Calu3 (cell line): Measurements from ENCODE around the gene ADAMTS10. TPM values are rescaled to one million over a fixed set of nuclear protein-coding genes. Genes with fewer than 3 reads are reported as not detected.

Source experiments
- BruUV-seq: library from RNA; stranded (reverse); fragments of 400-500 nt; replicated peaks from 2 replicates; lab custom pipeline; 2021; lab: Mats Ljungman, UMichigan
- CTCF ChIA-PET: fragments of 300-600 bp; sonication (Branson Sonifier 250); formaldehyde crosslinking; loops from one replicate; lab custom pipeline; 2022; ENCODE audit warnings: antibody characterized with exemption; lab: Charles Lee
- DNase-seq: peaks from one replicate; pipeline ENCODE4 v3.0.0; 2022
- H3K27ac Mint-ChIP-seq: one replicate; pipeline ENCODE4 v1.8.0; 2022; ENCODE audit warnings: mixed read lengths; ENCODE audit not compliant: unreplicated experiment
- H3K27me3 Mint-ChIP-seq: one replicate; pipeline ENCODE4 v1.8.0; 2022; ENCODE audit warnings: mixed read lengths; ENCODE audit not compliant: unreplicated experiment
- H3K36me3 Mint-ChIP-seq: one replicate; pipeline ENCODE4 v1.8.0; 2022; ENCODE audit warnings: mild to moderate bottlenecking, moderate library complexity, mixed read lengths; ENCODE audit not compliant: insufficient read depth, unreplicated experiment
- H3K4me1 Mint-ChIP-seq: one replicate; pipeline ENCODE4 v1.8.0; 2022; ENCODE audit warnings: mild to moderate bottlenecking, low read depth, mixed read lengths; ENCODE audit not compliant: unreplicated experiment
- H3K4me3 Mint-ChIP-seq: one replicate; pipeline ENCODE4 v1.8.0; 2022; ENCODE audit warnings: mild to moderate bottlenecking, low read depth, moderate library complexity, mixed read lengths; ENCODE audit not compliant: unreplicated experiment
- H3K9me3 Mint-ChIP-seq: one replicate; pipeline ENCODE4 v1.8.0; 2022; ENCODE audit warnings: low read depth, mixed read lengths; ENCODE audit not compliant: unreplicated experiment
- intact Hi-C: fragments of 100-400 bp; cut with micrococcal nuclease; formaldehyde crosslinking; loops from one replicate; pipeline ENCODE4 v1.10.0; 2022; ENCODE audit not compliant: unreplicated experiment
- total RNA-seq: library from RNA; stranded (reverse); gene quantifications from 2 replicates; pipeline ENCODE4 v1.2.3, GENCODE V29; 2022
- TF ChIP-seq, protein P1 (sequence below): fragments of 200-600 bp; IDR thresholded peaks from one replicate; pipeline ENCODE4 v1.8.0; 2022; ENCODE audit warnings: antibody characterized with exemption; ENCODE audit not compliant: unreplicated experiment

Gene ADAMTS10
- total RNA-seq, 1 experiment from 2014 or later, result not detected

- intact Hi-C loops, result no loop called here
- no peak overlapping the region for H3K4me3 Mint-ChIP-seq
- CTCF ChIA-PET, result no interaction called here
- H3K9me3 Mint-ChIP-seq, result no peaks in the 10 kb centered on the region
- peaks cover 10% of the 10 kb centered on the region for H3K4me1 Mint-ChIP-seq
- no peak overlapping the region for H3K27ac Mint-ChIP-seq
- peaks cover 37% of the 10 kb centered on the region for H3K27me3 Mint-ChIP-seq
- no peak for DNase-seq
- TF ChIP-seq, protein P1, sequence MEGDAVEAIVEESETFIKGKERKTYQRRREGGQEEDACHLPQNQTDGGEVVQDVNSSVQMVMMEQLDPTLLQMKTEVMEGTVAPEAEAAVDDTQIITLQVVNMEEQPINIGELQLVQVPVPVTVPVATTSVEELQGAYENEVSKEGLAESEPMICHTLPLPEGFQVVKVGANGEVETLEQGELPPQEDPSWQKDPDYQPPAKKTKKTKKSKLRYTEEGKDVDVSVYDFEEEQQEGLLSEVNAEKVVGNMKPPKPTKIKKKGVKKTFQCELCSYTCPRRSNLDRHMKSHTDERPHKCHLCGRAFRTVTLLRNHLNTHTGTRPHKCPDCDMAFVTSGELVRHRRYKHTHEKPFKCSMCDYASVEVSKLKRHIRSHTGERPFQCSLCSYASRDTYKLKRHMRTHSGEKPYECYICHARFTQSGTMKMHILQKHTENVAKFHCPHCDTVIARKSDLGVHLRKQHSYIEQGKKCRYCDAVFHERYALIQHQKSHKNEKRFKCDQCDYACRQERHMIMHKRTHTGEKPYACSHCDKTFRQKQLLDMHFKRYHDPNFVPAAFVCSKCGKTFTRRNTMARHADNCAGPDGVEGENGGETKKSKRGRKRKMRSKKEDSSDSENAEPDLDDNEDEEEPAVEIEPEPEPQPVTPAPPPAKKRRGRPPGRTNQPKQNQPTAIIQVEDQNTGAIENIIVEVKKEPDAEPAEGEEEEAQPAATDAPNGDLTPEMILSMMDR, result no peak
- H3K36me3 Mint-ChIP-seq, result peaks cover 5% of the 10 kb centered on the region
- BruUV-seq, result no TSS peak
These were observed 3.9 kb upstream of the ADAMTS10 start for GRCh38 chr19:8614455-8614854.

DNA sequence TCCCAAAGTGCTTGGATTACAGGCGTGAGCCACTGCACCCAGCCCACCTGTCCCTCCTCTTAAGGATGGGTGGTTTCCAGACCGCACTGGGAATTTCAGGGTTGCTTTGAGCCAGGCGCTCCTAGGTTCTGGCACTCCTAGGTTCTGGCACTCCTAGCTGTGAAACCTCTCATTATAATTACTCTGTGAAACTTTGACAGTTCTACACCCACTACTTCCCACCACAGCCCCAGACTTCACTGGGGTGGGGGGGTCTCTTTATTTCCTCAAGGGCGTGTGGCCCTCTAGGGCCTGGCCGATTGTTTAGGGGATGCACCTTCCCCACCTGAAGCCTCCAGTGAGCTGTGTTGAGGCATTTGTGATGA lies 2.3 kb upstream of the ADAMTS10 start:
- BruUV-seq, result no TSS peak
- CTCF ChIA-PET, result interaction anchor here (0.5 to 0.7 kb wide), 2 partner anchors 82 to 426 kb away, joined by 3 to 6 read pairs; no protein-coding TSS in a partner anchor
- Mint-ChIP-seq H3K9me3 (no peaks in the 10 kb centered on the region), H3K4me1 (peaks cover 11% of the 10 kb centered on the region), H3K4me3 (no peak overlapping the region), H3K27me3 (peaks cover 54% of the 10 kb centered on the region), H3K27ac (no peak overlapping the region), H3K36me3 (peaks cover 5% of the 10 kb centered on the region)
- DNase-seq, result no peak
- intact Hi-C loops, result no loop called here
- TF ChIP-seq, protein P1, result no peak

- peaks cover 5% of the 10 kb centered on the region for H3K36me3 Mint-ChIP-seq
- H3K27ac Mint-ChIP-seq, result no peak overlapping the region
- no peak overlapping the region for H3K4me3 Mint-ChIP-seq
- CTCF ChIA-PET, result interaction anchor here (0.5 to 0.6 kb wide), 2 partner anchors 83 to 174 kb away, joined by 4 to 6 read pairs; no protein-coding TSS in a partner anchor
- DNase-seq, result no peak
- H3K4me1 Mint-ChIP-seq, result peaks cover 11% of the 10 kb centered on the region
- peaks cover 61% of the 10 kb centered on the region for H3K27me3 Mint-ChIP-seq
- intact Hi-C loops, result no loop called here
- TF ChIP-seq, protein P1, result no peak
- no TSS peak for BruUV-seq
- no peaks in the 10 kb centered on the region for H3K9me3 Mint-ChIP-seq
These were observed 1.6 kb upstream of the ADAMTS10 start for GRCh38 chr19:8611877-8612806.

DNA sequence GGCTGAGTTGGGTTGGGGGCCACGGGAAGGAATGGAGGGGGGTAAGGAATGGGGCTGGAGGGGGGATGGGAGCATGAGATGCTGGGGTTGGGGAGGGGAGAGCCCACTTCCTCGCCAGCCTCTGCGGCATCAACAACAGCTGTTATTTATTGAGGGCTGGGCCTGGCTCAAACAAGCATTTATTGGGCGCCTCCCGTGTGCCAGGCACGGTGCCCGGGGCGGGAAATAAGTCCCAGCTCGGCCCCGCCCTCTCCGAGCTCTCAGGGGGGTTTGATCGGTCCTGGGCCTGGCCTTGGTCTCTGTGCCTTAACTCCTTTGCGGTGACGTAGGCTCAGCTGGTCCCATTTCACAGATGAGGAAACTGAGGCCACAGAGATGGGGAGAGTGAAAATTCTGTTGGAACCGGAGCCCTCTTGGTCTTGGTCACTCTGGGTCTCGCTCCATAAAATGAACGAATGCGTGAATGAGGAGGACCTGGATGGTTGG lies 919 bp upstream of the ADAMTS10 start:
- no peak overlapping the region for H3K27ac Mint-ChIP-seq
- BruUV-seq, result no TSS peak

More for the DNA sequence above, 919 bp upstream of the ADAMTS10 start:
- peaks cover 5% of the 10 kb centered on the region for H3K36me3 Mint-ChIP-seq
- H3K4me1 Mint-ChIP-seq, result peaks cover 11% of the 10 kb centered on the region
- TF ChIP-seq, protein P1, result no peak
- intact Hi-C loops, result no loop called here
- H3K27me3 Mint-ChIP-seq, result peaks cover 61% of the 10 kb centered on the region
- DNase-seq, result no peak
- no peaks in the 10 kb centered on the region for H3K9me3 Mint-ChIP-seq
- H3K4me3 Mint-ChIP-seq, result no peak overlapping the region
- CTCF ChIA-PET, result no interaction called here
